ENCODE results near the gene EFCAB6.

GRCh38 chr22:43520632-43521039 lies 291.5 kb downstream of the EFCAB6 start:
- TF ChIP-seq ZNF70 (CRISPR knock-in tag; IDR thresholded peaks at IDR 0.05) (no peak), CREB5 (CRISPR knock-in tag; IDR thresholded peaks at IDR 0.05; ENCODE audit: low read depth) (no peak), CSRNP3 (CRISPR knock-in tag; IDR thresholded peaks at IDR 0.05) (no peak), PATZ1 (CRISPR knock-in tag; IDR thresholded peaks at IDR 0.05; ENCODE audit: borderline replicate concordance) (no peak)

Measured in SK-N-SH treated with all-trans-retinoic acid at 6 μM for 48 hours (cell line).